Lung (tissue), 12 donors: ENCODE data around the gene SCAF1. TPM values are rescaled to one million over a fixed set of nuclear protein-coding genes. Genes with fewer than 3 reads are reported as not detected.
A peak's percentile ranks its signal among the peaks of the same experiment; 100 is the strongest.

Source experiments
- ATAC-seq: fragments of 200-7000 bp; cut with Tn5 transposase; one replicate; pipeline ENCODE4 v1.9.1; 2020; ENCODE audit warnings: moderate number of reproducible peaks; ENCODE audit not compliant: insufficient read depth, low FRiP score
- DNase-seq, 3 donors: peaks; one replicate each; pipeline ENCODE4 v3.0.0-alpha.2; 2013 to 2017
- H3K27ac ChIP-seq, 2 donors: one replicate each; pipeline ENCODE4 v1.5.1; 2013; ENCODE audit warnings: mild to moderate bottlenecking in 2 of 2, moderate library complexity in 2 of 2, control low read depth in 1 of 2, inconsistent platforms in 1 of 2, low read depth in 1 of 2, low read length in 1 of 2
- H3K27me3 ChIP-seq, 3 donors: one replicate each; pipeline ENCODE4 v1.5.1; 2013; ENCODE audit warnings: low read length in 2 of 3; ENCODE audit not compliant: control insufficient read depth in 3 of 3, insufficient read depth in 3 of 3
- H3K36me3 ChIP-seq, 4 donors: one replicate each; pipeline ENCODE4 v1.5.1; 2013; ENCODE audit warnings: low read length in 4 of 4, mild to moderate bottlenecking in 1 of 4, moderate library complexity in 1 of 4; ENCODE audit not compliant: control insufficient read depth in 4 of 4, insufficient read depth in 4 of 4
- H3K4me1 ChIP-seq, 5 donors: one replicate each; pipeline ENCODE4 v1.5.1; 2013; ENCODE audit warnings: low read length in 5 of 5, mild to moderate bottlenecking in 2 of 5, moderate library complexity in 1 of 5; ENCODE audit not compliant: control insufficient read depth in 5 of 5, insufficient read depth in 5 of 5
- H3K4me3 ChIP-seq: one replicate; pipeline ENCODE4 v1.5.1; 2013; ENCODE audit warnings: mild to moderate bottlenecking, control low read depth, moderate library complexity
- H3K9ac ChIP-seq, 2 donors: one replicate each; pipeline ENCODE4 v1.5.1; 2013; ENCODE audit warnings: low read length in 2 of 2, control low read depth in 1 of 2; ENCODE audit not compliant: insufficient read depth in 1 of 2
- H3K9me3 ChIP-seq, 4 donors: one replicate each; pipeline ENCODE4 v1.5.1; 2013; ENCODE audit warnings: low read length in 3 of 4, mild to moderate bottlenecking in 1 of 4, moderate library complexity in 1 of 4; ENCODE audit not compliant: control insufficient read depth in 4 of 4, insufficient read depth in 3 of 4
- WGBS, 2 donors: extraction: QIAGEN DNeasy Blood & Tissue Kit; methylation state at CpG; one replicate each; pipeline ENCODE4 v1.1.7; 2013; 5-methylcytosine and 5-hydroxymethylcytosine counted together
- polyA plus RNA-seq, 2 donors: library from polyadenylated mRNA; stranded (reverse); fragments of 200-250 nt; gene quantifications; one replicate each; pipeline ENCODE4 v1.2.1, GENCODE V29; 2013
- total RNA-seq, 2 donors: library from RNA; depleted of rRNA in 1 of 2; stranded (reverse); fragments of >200 nt in 1 of 2; gene quantifications; one replicate each; pipeline ENCODE4 v1.2.1, GENCODE V29; 2014 to 2021
- TF ChIP-seq, protein P1 (sequence below): IDR thresholded peaks from 2 replicates; pipeline ENCODE4 v1.5.1; 2012; ENCODE audit warnings: mild to moderate bottlenecking; ENCODE audit errors: control extremely low read depth, extremely low read depth
- donor health status: control.
- donor health status: control.
- donor health status: Bipolar disorder and iron deficiency.
- donor health status: healthy.
- donor health status: DM: yes; HTN: yes; CAD: no.

The SCAF1 gene
- total and polyA plus RNA-seq, 4 donors, result 22.5 to 80.2 (median 25.5) TPM

DNA sequence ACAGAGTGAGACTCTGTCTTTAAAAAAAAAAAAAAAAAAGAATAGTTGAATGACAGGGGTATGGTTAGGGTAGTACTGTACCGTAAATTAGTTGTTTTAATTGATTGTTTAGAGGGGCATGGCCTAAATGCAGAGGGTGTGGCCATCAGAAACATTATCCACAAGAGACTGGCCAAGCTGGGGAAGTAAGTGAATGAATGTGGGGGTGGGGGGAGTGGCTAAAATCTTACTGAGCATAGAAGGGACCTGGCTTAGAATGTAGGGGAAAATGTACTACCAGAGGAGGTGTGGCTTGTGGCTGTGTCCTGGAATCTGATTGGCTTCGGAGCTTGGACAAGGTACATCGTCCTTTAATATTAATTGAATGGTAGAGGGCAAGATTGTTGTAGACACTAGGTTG, 27.5 kb downstream of the SCAF1 start:
- Histone ChIP-seq H3K4me1 (peaks cover 0 to 15% (median 8%) of the 10 kb centered on the region in 5 donors), H3K27ac (no peak overlapping the region), H3K27me3 (no peaks in the 10 kb centered on the region), H3K4me3 (no peak overlapping the region), H3K9me3 (no peaks in the 10 kb centered on the region), H3K9ac (no peak overlapping the region), H3K36me3 (peaks cover 0 to 5% (median 2%) of the 10 kb centered on the region in 4 donors)
- TF ChIP-seq, protein P1, sequence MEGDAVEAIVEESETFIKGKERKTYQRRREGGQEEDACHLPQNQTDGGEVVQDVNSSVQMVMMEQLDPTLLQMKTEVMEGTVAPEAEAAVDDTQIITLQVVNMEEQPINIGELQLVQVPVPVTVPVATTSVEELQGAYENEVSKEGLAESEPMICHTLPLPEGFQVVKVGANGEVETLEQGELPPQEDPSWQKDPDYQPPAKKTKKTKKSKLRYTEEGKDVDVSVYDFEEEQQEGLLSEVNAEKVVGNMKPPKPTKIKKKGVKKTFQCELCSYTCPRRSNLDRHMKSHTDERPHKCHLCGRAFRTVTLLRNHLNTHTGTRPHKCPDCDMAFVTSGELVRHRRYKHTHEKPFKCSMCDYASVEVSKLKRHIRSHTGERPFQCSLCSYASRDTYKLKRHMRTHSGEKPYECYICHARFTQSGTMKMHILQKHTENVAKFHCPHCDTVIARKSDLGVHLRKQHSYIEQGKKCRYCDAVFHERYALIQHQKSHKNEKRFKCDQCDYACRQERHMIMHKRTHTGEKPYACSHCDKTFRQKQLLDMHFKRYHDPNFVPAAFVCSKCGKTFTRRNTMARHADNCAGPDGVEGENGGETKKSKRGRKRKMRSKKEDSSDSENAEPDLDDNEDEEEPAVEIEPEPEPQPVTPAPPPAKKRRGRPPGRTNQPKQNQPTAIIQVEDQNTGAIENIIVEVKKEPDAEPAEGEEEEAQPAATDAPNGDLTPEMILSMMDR, result no peak
- WGBS, 2 donors, result 92 to 98% methylated on average over 3 of the region's 3 CpGs
- DNase-seq (no peak), ATAC-seq (no peak)

DNA sequence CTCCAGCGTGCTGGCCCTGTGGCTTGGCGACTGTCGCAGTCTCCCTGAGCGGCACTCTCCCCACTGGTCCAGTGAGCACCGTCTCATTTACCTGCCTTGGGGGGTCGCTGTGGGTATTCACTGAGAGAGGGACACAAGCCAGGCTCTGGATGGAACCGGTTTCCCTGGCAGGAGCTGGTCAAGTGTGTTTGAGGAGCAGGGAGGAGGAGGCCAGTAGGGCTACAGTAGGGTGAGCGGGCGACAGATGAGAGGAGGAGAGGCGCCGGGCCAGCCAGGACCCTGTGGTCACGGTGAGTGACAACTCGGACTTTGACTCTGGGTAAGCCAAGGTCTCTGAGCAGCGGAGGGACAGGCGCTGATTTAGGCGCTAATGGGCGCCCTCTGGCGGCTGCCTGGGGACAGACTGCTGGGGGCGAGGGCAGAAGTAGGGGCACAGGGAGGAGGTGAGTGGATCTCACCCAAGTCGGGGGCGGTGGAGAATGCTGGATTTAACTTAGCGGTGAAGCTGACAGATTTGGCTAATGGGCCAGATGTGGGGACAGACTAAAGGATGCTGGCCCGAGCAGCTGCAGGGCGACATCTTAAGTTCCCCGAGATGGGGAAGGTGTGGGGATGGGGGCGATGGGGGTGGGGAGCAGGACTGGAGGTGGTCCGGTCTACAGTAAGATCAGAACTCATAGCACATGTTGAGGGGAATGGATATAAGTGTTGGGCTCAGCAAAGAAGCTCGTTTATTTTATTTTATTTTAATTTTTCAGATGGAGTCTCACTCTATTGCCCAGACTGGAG, 30.3 kb downstream of the SCAF1 start:
- Histone ChIP-seq H3K4me3 (no peak overlapping the region), H3K27ac (peak overlapping the region in 1 of 2 donors; percentile 68), H3K9ac (no peak overlapping the region), H3K4me1 (peaks cover 0 to 9% (median 4%) of the 10 kb centered on the region in 5 donors), H3K36me3 (peaks cover 0 to 7% (median 2%) of the 10 kb centered on the region in 4 donors), H3K9me3 (no peaks in the 10 kb centered on the region), H3K27me3 (no peaks in the 10 kb centered on the region)
- TF ChIP-seq, protein P1, result peak; percentile 77
- ATAC-seq (no peak), DNase-seq (peak; percentile 68 to 71 (median 71))
- WGBS, 2 donors, result 26 to 33% methylated on average over 26 to 28 of the region's 28 CpGs

DNA sequence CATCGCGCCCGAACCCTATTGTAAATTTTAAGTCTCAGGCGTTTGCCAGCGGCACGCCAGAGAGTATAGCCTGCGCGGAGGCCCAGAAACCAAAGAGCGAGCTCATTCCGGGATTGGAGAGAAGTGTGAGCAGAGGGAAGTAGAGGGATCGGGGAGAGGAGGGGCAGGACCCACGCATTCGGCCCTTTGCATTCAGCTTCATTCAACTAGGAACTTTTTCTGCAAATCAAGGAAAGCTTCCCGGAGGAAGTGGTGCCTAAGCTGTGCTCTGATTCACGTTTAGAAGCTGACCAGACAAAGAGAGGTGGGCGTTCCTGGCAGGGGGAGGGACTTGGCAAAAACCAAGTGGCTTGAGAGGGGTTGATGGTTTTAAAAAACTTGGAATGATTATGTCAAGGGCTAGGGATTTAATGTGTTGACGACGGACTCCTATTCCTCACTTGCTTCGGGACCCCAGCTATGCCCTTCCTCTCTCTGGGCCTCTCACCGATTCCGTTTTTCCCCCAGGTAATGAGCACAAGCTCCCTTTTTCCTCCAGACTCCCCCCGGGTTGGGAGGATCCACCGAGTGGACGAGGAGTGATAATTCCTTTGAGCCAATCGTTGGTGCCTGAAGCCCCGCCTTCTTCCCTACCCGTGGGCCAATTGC, 34.3 kb downstream of the SCAF1 start:
- DNase-seq (peak in 1 of 3 donors; percentile 97), ATAC-seq (no peak)
- H3K36me3 ChIP-seq, result peaks cover 0 to 8% (median 4%) of the 10 kb centered on the region in 4 donors
- peak overlapping the region in 1 of 2 donors; percentile 88 for H3K9ac ChIP-seq
- H3K27ac ChIP-seq, result peak overlapping the region; percentile 82 to 93
- H3K9me3 ChIP-seq, result no peaks in the 10 kb centered on the region
- H3K4me3 ChIP-seq, result no peak overlapping the region
- 1 to 2% methylated on average over 27 of the region's 27 CpGs for WGBS, 2 donors
- TF ChIP-seq, protein P1, result no peak
- H3K27me3 ChIP-seq, result no peaks in the 10 kb centered on the region
- H3K4me1 ChIP-seq, result peaks cover 9 to 36% (median 16%) of the 10 kb centered on the region in 5 donors
